GF-D8 (cell line): ENCODE results near the gene IGIP.
A peak's percentile ranks its signal among the peaks of the same experiment; 100 is the strongest.

Experiments used
- DNase-seq: peaks from one replicate; lab custom pipeline; 2025; lab: John Stamatoyannopoulos, UW

Gene IGIP

DNA sequence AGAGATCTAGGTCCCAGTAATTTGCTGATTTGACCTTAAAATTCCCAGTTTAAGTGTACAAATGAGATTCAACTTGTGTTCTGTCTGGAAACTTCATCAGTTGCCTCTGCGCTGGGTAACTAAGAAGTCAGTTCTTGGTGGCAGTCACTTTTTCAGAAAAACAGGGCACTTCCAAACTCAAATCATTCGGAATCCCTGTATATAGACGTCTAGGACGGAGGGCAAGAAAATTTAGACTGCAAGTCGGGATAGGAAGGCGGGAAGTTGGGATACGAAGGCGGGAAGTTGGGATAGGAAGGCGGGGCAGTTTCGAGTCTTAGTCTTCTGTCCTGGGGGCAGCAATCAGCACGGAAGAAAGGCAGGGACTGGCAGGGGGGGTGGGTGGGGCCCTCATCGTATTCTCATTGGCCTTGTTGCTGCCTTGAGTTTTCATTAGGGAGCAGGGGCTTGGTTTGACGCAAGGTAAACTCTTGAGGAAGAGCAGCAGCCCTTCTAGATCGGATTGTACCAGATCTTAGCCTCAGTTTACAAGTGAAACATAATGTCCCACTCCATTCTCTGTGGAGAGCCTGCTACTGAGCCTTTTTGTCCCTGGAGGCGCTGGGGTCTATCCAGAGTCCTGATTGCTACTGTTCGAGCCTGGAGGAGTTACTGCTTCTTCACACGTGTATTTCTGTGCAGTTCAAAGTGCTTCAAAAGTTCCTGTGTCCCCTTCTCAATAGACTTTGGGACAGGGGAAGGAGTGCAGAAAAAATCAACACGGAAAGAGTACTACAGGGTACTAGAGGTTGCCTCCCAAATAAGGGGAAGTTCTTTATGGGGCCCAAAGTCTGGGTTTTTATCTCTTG is 14.5 kb upstream of the IGIP start:
- DNase-seq, result no peak

DNA sequence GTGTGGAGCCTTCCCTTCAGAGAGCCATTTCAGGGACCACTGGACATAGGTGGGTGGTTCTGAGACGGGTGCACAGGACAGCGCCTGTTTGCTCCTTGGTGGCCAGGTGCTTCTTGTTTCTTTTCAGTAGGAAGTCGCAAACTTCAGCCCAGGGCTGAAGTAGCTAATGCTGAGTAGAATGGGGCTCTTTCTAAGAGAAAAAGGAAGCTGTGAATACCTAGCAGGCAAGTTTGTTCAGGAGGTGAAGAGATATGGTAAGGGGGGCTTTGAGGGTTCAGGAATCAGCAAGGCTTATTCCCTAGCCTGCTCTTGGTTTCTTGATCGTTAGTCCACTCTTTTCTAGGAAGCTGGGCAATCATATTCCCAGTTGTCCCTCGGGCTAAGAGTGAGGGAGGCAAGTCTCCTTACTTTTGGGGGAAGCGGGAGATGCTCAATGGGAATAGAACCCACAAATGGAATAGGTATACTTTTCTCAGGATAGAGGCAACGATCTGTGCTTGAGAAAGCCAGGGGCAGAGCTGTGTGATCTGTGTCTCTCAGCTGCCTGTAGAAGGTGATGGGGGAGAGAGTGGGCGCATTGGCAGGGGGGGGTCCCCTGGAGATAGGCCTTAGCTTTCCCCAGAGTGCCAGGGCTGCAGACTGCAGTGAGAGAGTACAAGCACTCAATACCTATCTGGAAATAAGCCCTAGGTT is 13.7 kb upstream of the IGIP start:
- DNase-seq, result no peak

DNA sequence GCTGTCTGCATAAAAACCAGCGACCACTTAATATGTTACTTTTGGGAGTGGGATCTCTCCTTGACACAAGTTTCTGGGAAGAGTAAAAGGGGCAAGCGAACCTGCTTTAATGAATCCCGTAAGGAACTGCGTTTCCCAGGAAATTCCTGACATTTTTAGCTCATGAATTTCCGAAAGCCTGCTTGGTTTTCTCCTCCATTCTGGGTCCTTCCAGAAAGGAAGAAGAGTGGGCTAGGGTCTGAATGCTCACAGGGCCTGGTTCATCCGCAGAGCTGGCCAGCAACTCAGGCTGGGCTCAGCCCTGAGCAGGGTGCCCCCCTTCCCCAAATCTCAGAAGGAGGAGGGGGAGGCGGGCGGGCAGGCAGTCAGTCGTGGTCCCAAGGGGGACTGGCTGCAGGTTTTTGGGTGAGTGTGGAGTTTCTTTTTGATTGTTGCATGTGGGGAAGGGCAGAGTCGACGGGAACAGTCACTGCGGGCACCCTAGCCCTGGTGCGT is 13.0 kb upstream of the IGIP start:
- no peak for DNase-seq

DNA sequence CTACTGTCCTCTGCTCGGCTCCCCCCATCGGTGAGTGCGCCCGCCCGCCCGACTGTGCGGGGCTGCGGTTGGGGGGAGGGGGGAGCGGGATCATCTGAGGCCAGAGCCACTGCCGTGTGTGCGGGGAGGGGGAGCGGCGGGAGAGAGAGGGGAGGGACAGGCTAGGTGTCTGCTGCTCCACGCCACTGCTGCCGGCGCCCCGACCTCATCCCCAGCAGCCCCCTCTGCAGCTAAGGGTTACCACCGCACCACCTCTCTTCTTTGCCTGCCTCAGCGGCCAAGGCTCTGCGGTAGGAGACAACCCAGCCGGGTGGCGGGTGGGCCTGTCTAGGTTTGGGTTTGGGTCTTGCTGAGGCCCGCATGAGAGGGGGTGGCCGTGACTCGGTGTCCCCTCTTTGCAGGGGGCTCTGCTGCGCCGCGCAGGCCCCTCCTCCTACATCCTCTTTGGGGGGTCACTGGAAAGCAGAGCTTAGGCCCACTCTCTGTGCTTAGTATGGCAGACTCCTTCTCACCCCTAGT is 12.5 kb upstream of the IGIP start:
- DNase-seq, result no peak

DNA sequence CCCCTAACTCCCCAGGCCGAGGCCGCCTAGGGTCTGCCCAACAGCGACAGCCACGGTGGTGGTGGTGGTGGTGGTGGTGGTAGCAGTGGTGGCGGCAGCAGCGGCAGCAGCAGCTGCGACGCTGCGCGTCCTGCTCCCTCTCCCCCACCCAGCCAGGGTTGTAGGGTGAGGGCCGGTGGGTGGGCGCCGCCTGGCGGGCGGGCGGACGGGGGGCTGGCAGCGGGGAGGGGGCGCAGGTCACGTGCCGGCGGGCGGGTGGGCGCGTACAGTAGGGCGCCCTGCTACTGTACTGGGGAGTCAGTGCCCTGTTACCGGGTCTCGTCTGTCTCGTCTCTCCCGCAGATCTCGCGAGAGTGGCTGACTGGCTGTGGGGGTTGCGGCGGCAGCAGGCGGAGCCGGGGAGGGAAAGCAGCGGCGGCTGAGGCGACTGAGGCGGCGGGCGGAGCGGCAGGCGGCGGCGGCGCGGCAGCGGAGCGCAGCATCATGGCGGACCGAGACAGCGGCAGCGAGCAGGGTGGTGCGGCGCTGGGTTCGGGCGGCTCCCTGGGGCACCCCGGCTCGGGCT is 12.0 kb upstream of the IGIP start, which contains the start of gene PURA:
PURA (plus strand) TSS at position 411 of the 565 bp plus-strand sequence; CDS start at position 484, 73 bp downstream.
- peak; percentile 46 for DNase-seq

DNA sequence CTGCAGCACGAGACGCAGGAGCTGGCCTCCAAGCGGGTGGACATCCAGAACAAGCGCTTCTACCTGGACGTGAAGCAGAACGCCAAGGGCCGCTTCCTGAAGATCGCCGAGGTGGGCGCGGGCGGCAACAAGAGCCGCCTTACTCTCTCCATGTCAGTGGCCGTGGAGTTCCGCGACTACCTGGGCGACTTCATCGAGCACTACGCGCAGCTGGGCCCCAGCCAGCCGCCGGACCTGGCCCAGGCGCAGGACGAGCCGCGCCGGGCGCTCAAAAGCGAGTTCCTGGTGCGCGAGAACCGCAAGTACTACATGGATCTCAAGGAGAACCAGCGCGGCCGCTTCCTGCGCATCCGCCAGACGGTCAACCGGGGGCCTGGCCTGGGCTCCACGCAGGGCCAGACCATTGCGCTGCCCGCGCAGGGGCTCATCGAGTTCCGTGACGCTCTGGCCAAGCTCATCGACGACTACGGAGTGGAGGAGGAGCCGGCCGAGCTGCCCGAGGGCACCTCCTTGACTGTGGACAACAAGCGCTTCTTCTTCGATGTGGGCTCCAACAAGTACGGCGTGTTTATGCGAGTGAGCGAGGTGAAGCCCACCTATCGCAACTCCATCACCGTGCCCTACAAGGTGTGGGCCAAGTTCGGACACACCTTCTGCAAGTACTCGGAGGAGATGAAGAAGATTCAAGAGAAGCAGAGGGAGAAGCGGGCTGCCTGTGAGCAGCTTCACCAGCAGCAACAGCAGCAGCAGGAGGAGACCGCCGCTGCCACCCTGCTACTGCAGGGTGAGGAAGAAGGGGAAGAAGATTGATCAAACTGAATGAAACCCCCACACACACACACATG is 11.2 kb upstream of the IGIP start:
- no peak for DNase-seq

DNA sequence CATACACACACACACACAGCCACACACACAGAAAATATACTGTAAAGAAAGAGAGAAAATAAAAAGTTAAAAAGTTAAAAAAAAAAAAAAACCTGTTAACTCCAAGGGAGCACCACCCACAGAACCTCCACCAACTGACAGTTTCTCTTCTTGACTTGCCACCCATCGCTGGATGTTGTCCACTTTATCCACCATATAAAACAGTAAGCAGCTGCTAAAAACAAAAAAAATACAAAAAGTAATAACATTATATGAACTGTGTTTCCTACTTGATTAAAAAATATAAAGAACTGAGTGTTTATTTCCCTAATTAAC is 10.6 kb upstream of the IGIP start:
- DNase-seq, result no peak

DNA sequence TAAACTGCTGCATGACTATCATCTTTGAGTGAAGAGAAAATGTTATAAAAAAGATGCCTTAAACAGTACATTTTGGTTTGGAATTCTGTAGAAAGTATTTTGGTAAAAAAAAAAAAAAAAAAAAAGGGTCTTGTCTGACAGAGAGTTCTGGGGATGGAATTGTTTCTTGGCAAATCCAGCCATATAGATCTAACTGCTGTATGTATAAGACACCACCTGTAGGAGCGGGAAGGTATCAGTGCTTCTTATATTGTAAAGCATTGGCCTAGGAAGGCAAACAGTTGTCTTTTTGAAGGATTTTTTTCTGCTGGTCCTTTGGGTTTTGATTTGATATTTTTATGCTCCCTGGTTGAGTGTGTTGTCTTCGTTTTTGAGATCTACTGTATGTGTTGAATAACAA is 9.0 kb upstream of the IGIP start:
- no peak for DNase-seq

DNA sequence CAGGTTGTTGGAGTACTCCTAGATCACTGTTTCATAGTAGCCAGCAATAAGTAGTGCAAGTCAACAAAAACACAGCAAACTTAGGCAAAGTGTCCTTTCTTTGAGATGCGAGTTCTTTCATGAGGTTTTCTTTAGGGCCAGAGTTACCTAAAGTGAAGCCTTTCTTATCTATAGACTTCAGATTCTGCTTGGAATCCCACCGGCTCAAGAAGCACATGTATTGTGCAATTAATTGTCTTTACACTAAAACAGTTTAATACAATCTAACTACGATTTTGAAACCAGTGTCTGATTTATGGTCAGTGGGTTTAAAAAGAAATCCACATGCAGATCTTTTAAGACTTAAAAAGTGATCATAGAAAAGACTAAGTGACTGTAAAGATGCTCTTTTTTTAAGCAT is 8.2 kb upstream of the IGIP start:
- DNase-seq, result no peak

DNA sequence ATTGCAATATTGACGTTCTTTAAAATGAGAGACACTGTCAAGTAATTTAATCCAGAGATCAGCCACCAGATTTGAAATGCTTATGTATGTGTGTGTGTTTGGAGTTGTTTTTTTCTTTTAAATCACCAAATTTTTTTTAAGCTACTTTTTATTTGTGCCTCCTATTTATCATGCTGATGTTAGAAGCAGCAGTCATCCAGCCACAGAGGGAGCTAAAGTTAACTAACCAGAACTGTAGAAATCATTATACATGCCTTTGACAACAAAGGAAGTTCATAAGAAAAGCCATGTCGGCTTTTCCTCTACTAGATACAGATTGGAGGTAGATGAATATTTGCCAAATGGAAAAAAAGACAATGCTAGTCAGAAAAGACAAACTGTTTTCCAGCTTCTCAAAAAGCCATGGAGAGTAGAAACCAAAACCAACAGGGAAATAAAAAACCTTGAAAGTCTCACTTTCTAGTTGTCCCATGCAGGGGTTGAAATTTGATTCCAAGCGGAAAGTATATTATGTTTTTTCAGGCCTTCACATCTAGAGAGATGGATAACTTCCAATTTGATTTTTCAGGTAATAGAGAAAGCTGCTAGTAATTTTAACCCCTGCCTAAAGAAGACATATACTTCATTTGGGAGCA is 7.3 kb upstream of the IGIP start:
- DNase-seq, result no peak

DNA sequence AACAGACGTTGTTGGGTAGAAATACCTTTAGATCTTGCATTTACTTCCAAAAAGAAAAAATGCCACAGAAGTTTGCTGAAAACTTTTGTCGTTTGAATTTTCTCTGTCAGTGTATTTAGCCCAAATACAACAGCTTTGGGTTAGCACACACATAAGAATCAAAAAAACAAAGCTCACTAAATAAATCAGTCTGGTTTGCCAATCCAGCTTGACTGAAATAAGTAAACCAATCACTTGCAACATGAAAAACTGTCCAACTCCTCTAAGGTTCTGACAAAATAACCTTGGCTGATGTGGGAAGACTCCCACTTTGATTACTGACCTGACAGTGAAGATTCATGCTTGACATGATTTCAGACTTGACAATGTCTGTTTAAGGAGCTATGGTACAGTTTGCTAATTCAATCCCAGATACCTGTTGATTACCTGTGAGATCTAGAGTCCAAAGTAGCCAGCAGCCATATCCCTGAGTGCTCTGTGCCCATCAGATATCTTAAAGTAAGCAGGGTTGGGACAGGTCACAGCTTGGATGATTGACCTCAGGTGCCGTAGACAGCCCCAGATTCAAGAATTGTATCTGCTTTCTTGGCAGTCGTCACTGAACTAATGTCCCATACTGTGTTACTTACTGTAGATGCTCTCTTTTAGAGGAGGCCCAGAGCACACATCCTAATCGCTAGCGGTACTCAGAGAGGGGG is 727 bp downstream of the IGIP start:
- no peak for DNase-seq

DNA sequence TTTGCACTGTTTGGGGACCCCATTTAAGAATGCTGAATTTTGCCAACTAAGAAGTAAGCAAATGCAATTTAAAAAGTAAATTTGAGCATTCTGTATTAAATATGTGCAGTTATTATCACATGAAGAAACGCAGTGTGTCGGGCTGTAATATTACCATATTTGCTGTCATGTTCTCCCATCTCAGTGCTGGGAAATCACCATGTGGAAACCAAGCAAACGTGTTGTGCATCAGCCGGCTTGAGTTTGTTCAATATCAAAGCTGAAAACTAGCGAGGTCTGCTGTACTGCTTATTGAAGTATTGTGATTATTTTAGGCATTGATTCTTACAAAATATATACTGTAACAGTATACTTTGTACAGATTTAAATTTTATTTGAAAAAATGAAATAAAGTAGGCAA is 2.6 kb downstream of the IGIP start:
- DNase-seq, result no peak

DNA sequence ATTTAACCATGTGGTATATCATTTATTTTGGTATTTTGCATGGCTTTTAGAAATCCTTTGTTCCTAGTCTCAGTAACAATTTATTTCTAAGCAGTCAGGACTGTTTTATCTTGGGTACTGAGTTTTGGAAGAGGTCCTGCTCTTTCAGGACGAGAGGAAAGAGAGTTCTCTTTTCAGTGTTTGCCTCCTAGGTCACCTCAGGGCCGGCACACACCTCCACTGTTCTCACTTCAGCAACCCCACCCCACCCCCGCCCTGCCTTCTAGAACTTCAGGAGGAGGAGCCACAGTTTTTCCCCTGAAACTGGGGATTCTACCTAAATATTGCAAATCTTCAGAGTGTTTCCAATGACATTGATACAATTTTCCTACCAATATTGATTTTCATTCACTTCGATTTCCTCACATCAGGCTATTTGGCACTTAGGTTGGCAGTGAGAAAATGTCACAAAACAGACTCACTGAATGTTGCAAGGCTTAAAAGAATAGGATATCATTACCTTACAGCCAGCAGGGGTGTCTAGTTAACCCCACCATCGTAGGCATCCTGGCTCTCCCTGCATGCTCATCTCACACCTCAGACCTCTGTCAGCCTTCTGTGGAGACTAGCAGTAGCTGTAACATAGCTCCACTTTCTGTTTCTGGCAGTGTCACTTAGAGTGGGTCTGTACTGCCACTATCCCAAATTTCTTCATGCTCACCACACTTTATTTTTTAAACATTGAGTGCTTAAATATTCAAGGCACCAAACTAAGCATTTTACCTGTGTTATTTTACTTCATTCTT is 5.4 kb downstream of the IGIP start:
- DNase-seq, result no peak

DNA sequence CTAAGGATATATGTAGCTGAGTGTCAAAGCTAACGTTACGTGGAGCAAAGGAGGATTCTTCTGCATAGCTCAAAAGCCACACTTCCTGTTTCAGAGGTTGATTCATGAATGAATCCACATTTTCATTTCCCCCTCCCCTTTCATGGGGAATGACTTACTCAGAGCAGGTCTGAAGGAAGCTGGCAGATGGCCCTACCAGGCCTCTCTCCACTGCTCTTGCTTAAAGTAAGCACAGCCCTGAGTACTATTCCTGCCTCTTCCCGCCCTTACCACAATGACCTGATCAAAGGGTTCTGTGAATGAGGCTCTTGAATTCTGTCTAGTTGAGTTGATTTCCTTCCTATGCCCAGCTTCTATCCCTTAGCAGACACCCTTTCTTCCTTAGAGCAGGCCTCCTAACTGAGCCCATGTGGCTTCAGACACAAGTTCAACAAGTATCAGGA is 6.3 kb downstream of the IGIP start:
- DNase-seq, result no peak

DNA sequence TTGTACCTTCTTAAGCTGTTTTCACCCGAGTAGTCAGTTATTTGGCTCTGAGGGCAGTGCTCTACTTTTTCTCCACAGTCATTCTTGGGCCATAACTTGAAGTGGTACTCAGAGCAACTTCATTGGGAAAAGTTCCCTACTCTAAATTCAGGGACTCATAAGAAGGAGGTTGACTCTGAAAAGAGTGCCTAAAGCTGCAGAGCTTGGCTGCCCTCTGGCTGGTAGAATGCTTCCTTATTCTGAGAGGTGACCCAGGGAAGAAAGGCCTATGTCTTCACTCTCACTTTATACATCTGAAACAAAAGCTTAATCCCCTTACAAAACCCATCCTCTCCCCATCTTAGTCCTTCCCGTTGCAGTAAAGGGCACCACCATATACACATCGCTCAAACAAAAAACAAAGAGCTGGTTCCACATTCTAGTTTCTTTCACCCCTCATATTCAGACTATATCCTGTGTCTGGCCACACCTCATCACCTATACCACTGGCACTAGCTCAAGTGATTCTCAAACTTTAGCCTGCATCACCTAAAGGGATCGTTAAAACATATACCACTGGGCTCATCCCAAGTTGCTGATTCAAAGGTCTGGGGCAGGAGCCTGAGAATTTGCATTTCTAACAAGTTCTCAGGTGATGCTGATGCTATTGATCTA is 7.9 kb downstream of the IGIP start:
- no peak for DNase-seq

DNA sequence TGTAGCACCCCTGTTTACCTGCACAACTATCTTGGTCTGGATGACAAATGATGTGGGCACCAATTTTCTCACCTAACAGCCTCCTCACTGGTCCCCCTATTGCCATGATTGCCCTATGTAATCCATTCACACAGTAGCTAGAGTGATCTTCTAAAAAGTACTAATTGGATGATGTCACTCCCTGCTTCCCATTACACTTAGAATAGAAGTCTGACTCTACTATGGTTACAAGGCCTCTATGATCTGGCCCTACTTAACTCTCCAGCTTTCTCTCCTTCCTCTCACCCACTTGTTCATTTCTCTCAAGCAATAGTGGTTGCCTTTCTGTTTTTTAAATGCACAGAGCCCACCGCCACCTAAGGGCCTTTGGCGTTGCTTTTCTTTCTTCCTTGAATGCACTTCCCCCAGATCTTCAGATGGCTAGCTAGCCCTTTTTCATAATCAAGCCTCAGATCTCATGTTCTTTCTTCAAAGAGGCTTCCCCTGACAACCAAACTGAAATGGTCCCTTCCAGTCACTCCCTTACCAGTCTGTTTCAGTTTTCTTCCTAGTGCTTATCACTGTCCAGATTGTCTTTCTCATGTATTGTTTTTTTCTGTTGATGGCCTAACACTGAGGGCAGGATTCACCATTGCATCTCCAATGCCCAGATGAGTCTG is 8.7 kb downstream of the IGIP start:
- DNase-seq, result no peak

DNA sequence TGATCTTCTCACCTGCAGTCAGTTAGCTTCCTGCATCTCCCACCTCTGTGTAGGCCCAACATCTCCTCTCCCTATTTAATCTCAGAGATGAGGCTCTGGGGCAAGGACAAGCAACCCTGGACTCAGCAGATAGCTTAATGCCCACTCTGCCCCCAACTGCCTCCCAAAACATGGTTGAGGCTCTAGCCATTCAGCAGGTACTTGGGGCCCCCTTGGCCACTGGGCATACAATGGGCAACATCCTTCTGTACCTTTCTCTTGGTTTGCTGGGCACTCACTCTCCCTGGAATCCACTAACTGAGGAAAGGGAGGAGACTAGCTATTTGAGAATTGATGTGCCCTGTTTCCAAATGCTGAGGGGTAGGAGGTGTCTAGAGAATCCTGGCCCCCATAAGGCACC is 9.4 kb downstream of the IGIP start:
- no peak for DNase-seq

DNA sequence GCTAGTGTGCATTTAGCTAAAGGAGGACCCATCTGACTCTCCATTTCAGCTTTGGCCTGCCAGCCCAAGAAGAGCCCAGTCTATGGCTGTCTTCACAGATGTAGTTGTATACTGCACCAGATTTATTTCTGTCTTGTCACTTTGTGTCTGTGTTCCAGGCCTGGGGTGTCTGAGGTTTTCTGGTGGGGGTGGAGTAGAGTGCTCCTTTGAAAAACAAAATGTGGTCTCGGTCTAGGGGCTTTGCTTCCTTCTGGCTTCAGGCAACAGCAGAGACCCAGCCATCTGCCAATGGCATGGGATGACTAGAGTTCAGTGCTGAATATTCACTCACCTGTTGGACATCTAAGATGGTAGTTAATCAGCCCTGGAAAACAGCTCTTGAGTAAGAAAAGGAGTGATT is 10.9 kb downstream of the IGIP start:
- no peak for DNase-seq

DNA sequence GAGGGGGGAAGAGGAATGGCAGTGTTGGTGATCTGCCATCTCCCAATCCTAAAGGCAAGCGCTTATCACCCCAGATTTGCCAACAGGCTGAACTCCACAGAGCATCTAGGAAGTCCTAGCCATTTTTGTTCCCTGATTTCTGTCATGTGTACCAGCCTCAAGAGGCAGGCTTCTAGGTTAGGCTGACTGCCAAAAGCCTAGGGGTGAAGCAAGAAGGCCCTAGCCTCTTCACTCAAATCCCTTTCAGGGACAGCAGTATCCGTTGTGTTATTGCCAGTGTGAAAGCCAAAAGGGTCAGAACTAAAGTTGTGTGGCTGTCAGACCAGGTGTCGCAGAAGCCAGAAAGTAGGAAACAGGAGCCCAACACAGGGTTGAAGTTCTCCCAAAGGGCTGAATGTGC is 14.7 kb downstream of the IGIP start:
- no peak for DNase-seq
